WI38 (cell line): ENCODE results near the gene DOK6.

Experiments used
- H3K4me3 ChIP-seq: 2 replicates; pipeline ENCODE4 v1.5.1; 2011; ENCODE audit warnings: low read depth, mild to moderate bottlenecking, control low read depth, low read length
- CTCF ChIP-seq: IDR thresholded peaks from 2 replicates; pipeline ENCODE4 v1.5.1; 2012; ENCODE audit warnings: low read depth, mild to moderate bottlenecking, control low read depth, low read length

DOK6 gene

GRCh38 chr18:69480460-69480859, 79.8 kb downstream of the DOK6 start:
- no peak overlapping the region for H3K4me3 ChIP-seq
- TF ChIP-seq CTCF = no peak

- no peak overlapping the region for H3K4me3 ChIP-seq
- no peak for TF ChIP-seq CTCF
Measured at GRCh38 chr18:69483574-69483973, 82.9 kb downstream of the DOK6 start.

GRCh38 chr18:69484699-69485396, 84.2 kb downstream of the DOK6 start:
- H3K4me3 ChIP-seq = no peak overlapping the region
- TF ChIP-seq CTCF = no peak

GRCh38 chr18:69487488-69488394, 87.1 kb downstream of the DOK6 start:
- no peak for TF ChIP-seq CTCF
- H3K4me3 ChIP-seq = no peak overlapping the region

GRCh38 chr18:69490072-69490471, 89.4 kb downstream of the DOK6 start:
- no peak overlapping the region for H3K4me3 ChIP-seq
- TF ChIP-seq CTCF = no peak

DNA sequence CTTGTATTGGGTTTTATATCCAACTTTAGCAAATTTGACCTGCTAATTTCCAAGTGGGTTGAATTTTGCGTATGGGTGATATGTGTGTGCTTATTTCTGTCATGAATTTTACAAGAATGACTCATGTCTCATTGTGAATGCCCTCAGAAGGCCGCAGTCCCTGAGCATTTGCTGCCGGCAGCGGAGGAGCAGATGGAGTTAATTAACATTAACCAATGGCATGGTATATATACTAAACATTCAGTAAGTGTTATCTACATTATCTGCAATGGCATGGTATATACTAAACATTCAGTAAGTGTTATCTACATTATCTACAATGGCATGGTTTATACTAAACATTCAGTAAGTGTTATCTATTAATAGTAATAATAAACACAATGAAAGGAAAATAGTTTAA, 90.1 kb downstream of the DOK6 start:
- TF ChIP-seq CTCF = no peak
- H3K4me3 ChIP-seq = no peak overlapping the region

DNA sequence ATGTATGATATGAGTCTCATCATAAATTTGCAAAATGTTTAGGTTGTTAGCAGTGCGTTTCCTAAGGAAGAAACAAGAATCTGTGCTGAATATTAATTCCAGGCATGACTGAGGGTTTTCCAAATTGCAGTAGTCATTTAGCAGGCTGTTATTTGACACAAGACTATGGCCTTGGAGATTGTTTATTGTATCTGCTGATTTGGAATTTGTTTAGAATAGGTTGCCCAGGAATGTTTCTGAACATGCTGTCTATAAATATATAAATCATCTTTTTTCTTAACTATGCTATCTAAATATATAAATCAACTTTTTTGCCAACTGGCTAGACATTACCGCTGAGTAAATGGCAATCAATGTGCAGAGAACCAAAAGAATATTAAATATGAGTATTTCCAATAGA, 90.9 kb downstream of the DOK6 start:
- no peak for TF ChIP-seq CTCF
- no peak overlapping the region for H3K4me3 ChIP-seq
